HEK293 (cell line): ENCODE measurements around the gene ROBO1.

Source experiments
- CTCF ChIA-PET: fragments of 350-600 bp; formaldehyde crosslinking; extraction: SDS; loops from one replicate; lab custom pipeline; 2021; ENCODE audit warnings: antibody characterized with exemption; lab: Yijun Ruan, JAX
- POLR2A ChIA-PET: fragments of 300-600 bp; formaldehyde crosslinking; extraction: SDS; loops from one replicate; lab custom pipeline; 2020; ENCODE audit warnings: antibody characterized with exemption, inconsistent platforms; lab: Yijun Ruan, JAX
- H3K27ac ChIP-seq: fragments of 200-500 bp; sonication (Bioruptor generic); 2 replicates; pipeline ENCODE4 v1.5.1; 2014; ENCODE audit warnings: low read depth, low read length, control low read depth, inconsistent platforms; ENCODE audit errors: extremely low read depth
- H3K36me3 ChIP-seq, 2 experiments: fragments of 200-500 bp in 1 of 2; sonication (Bioruptor generic) in 1 of 2; 1 replicate in 1 of 2; 2 replicates in 1 of 2; pipeline ENCODE4 v1.5.1; 2014 to 2017; ENCODE audit warnings: inconsistent platforms in 2 of 2, low read length in 2 of 2; ENCODE audit not compliant: control insufficient read depth in 2 of 2, insufficient read depth in 1 of 2
- H3K4me1 ChIP-seq: fragments of 200-500 bp; sonication (Bioruptor generic); 2 replicates; pipeline ENCODE4 v1.5.1; 2014; ENCODE audit warnings: mild to moderate bottlenecking, low read length, inconsistent platforms; ENCODE audit not compliant: control insufficient read depth, insufficient read depth
- H3K4me3 ChIP-seq: 2 replicates; pipeline ENCODE4 v1.5.1; 2011; ENCODE audit warnings: low read depth, mild to moderate bottlenecking, control low read depth, low read length, moderate library complexity
- H3K9me3 ChIP-seq: fragments of 200-500 bp; sonication (Bioruptor generic); 2 replicates; pipeline ENCODE4 v1.5.1; 2014; ENCODE audit warnings: low read depth, low read length, inconsistent platforms; ENCODE audit not compliant: control insufficient read depth, insufficient read depth
- MYNN ChIP-seq: fragments of 450-650 bp; formaldehyde crosslinking; IDR thresholded peaks from 2 replicates; pipeline ENCODE4 v1.5.1; 2016; ENCODE audit warnings: missing biosample characterization, missing genetic modification characterization, borderline replicate concordance
- REPIN1 ChIP-seq: fragments of 450-650 bp; formaldehyde crosslinking; IDR thresholded peaks from 2 replicates; pipeline ENCODE4 v1.5.1; 2017; ENCODE audit warnings: missing biosample characterization, missing genetic modification characterization, low read depth
- TCF7L2 ChIP-seq: IDR thresholded peaks from 2 replicates; pipeline ENCODE4 v1.6.1; 2011; ENCODE audit warnings: low read depth, mild to moderate bottlenecking, inconsistent platforms, low read length, moderate library complexity, borderline replicate concordance
- YY2 ChIP-seq: fragments of 450-650 bp; formaldehyde crosslinking; IDR thresholded peaks from 2 replicates; pipeline ENCODE4 v1.5.1; 2016; ENCODE audit warnings: missing biosample characterization, missing genetic modification characterization
- ZBTB1 ChIP-seq: fragments of 450-650 bp; formaldehyde crosslinking; IDR thresholded peaks from 2 replicates; pipeline ENCODE4 v1.5.1; 2016; ENCODE audit warnings: missing biosample characterization, missing genetic modification characterization
- ZBTB7A ChIP-seq: fragments of 450-650 bp; formaldehyde crosslinking; IDR thresholded peaks from 2 replicates; pipeline ENCODE4 v1.5.1; 2016; ENCODE audit warnings: low read depth, missing biosample characterization, missing genetic modification characterization
- ZEB2 ChIP-seq: fragments of 450-650 bp; formaldehyde crosslinking; IDR thresholded peaks from 2 replicates; pipeline ENCODE4 v1.5.1; 2016; ENCODE audit warnings: missing biosample characterization, missing genetic modification characterization
- ZNF112 ChIP-seq: fragments of 450-650 bp; formaldehyde crosslinking; IDR thresholded peaks from 2 replicates; pipeline ENCODE4 v1.5.0; 2017; ENCODE audit warnings: missing biosample characterization, missing genetic modification characterization
- ZNF157 ChIP-seq: fragments of 450-650 bp; formaldehyde crosslinking; IDR thresholded peaks from 2 replicates; pipeline ENCODE4 v1.5.1; 2016; ENCODE audit warnings: missing biosample characterization, missing genetic modification characterization
- ZNF239 ChIP-seq: fragments of 450-650 bp; formaldehyde crosslinking; IDR thresholded peaks from 2 replicates; pipeline ENCODE4 v1.5.1; 2016; ENCODE audit warnings: missing biosample characterization, missing genetic modification characterization
- ZNF274 ChIP-seq, 2 experiments: fragments of 200-500 bp in 1 of 2; fragments of 450-650 bp in 1 of 2; sonication (Bioruptor generic) in 1 of 2; formaldehyde crosslinking in 1 of 2; IDR thresholded peaks; 2 replicates each; pipeline versions ENCODE4 v1.5.1 to v1.6.1; 2014 to 2016; ENCODE audit warnings: borderline replicate concordance in 1 of 2, inconsistent platforms in 1 of 2, low read length in 1 of 2, missing biosample characterization in 1 of 2, missing genetic modification characterization in 1 of 2
- ZNF341 ChIP-seq: fragments of 450-650 bp; formaldehyde crosslinking; IDR thresholded peaks from 2 replicates; pipeline ENCODE4; 2016; ENCODE audit warnings: low read depth, missing biosample characterization, missing genetic modification characterization
- ZNF362 ChIP-seq: fragments of 450-650 bp; formaldehyde crosslinking; IDR thresholded peaks from 2 replicates; pipeline ENCODE4 v1.5.1; 2016; ENCODE audit warnings: missing biosample characterization, missing genetic modification characterization
- ZNF521 ChIP-seq: fragments of 450-650 bp; formaldehyde crosslinking; IDR thresholded peaks from 2 replicates; pipeline ENCODE4 v1.5.1; 2017; ENCODE audit warnings: missing biosample characterization, mild to moderate bottlenecking, missing genetic modification characterization
- ZNF548 ChIP-seq: fragments of 450-650 bp; formaldehyde crosslinking; IDR thresholded peaks from 2 replicates; pipeline ENCODE4 v1.5.1; 2016; ENCODE audit warnings: missing biosample characterization, missing genetic modification characterization
- ZNF549 ChIP-seq: fragments of 450-650 bp; IDR thresholded peaks from 2 replicates; pipeline ENCODE4 v1.5.1; 2018; ENCODE audit warnings: missing biosample characterization, missing genetic modification characterization, mild to moderate bottlenecking, inconsistent platforms, moderate library complexity
- ZNF626 ChIP-seq: fragments of 450-650 bp; sonication (Bioruptor Pico); formaldehyde crosslinking; IDR thresholded peaks from 2 replicates; pipeline ENCODE4 v1.5.1; 2018; ENCODE audit warnings: missing biosample characterization, missing genetic modification characterization, inconsistent platforms
- ZNF639 ChIP-seq: fragments of 450-650 bp; formaldehyde crosslinking; IDR thresholded peaks from 2 replicates; pipeline ENCODE4 v1.5.1; 2016; ENCODE audit warnings: missing biosample characterization, missing genetic modification characterization
- ZNF785 ChIP-seq: fragments of 450-650 bp; formaldehyde crosslinking; IDR thresholded peaks from 2 replicates; pipeline ENCODE4 v1.5.1; 2016; ENCODE audit warnings: missing biosample characterization, missing genetic modification characterization
- ZNF830 ChIP-seq: fragments of 450-650 bp; IDR thresholded peaks from 2 replicates; pipeline ENCODE4 v1.5.0; 2018; ENCODE audit warnings: missing biosample characterization, missing genetic modification characterization, low read depth, mild to moderate bottlenecking, moderate library complexity
- ZNF837 ChIP-seq: fragments of 450-650 bp; formaldehyde crosslinking; IDR thresholded peaks from 2 replicates; pipeline ENCODE4 v1.5.1; 2016; ENCODE audit warnings: missing biosample characterization, missing genetic modification characterization
- ZSCAN18 ChIP-seq: fragments of 450-650 bp; formaldehyde crosslinking; IDR thresholded peaks from 2 replicates; pipeline ENCODE4 v1.5.1; 2016; ENCODE audit warnings: missing biosample characterization, missing genetic modification characterization

The ROBO1 gene

GRCh38 chr3:79423417-79423816 lies 344.4 kb downstream of the ROBO1 start:
- no peaks in the 10 kb centered on the region for H3K4me1 ChIP-seq
- no peak overlapping the region for H3K4me3 ChIP-seq
- POLR2A ChIA-PET: no interaction called here
- H3K36me3 ChIP-seq: no peaks in the 10 kb centered on the region
- TF ChIP-seq ZBTB1 (tag by site-specific recombination) (no peak), ZNF274 (IDR thresholded peaks at IDR 0.05; ENCODE audit: low read length) (no peak), ZNF274 (tag by site-specific recombination; IDR thresholded peaks at IDR 0.05; ENCODE audit: borderline replicate concordance) (no peak), YY2 (tag by site-specific recombination) (no peak), ZNF112 (tag by site-specific recombination) (no peak), MYNN (tag by site-specific recombination) (no peak), ZSCAN18 (no peak), ZNF341 (tag by site-specific recombination) (no peak)
- H3K9me3 ChIP-seq: no peaks in the 10 kb centered on the region
- CTCF ChIA-PET: no interaction called here
- H3K27ac ChIP-seq: no peak overlapping the region

- no peaks in the 10 kb centered on the region for H3K9me3 ChIP-seq
- no peaks in the 10 kb centered on the region for H3K36me3 ChIP-seq
- H3K4me1 ChIP-seq: no peaks in the 10 kb centered on the region
- H3K4me3 ChIP-seq: no peak overlapping the region
- ChIA-PET CTCF (interaction anchor here (0.8 kb wide), 1 partner anchor 335 kb away, joined by 4 read pairs; no protein-coding TSS in a partner anchor), POLR2A (no interaction called here)
- no peak overlapping the region for H3K27ac ChIP-seq
- TF ChIP-seq ZNF639 (tag by site-specific recombination): no peak
- no peak for TF ChIP-seq ZNF274 (IDR thresholded peaks at IDR 0.05; ENCODE audit: low read length)
- no peak for TF ChIP-seq ZNF274 (tag by site-specific recombination; IDR thresholded peaks at IDR 0.05; ENCODE audit: borderline replicate concordance)
- no peak for TF ChIP-seq ZNF521 (tag by site-specific recombination)
- TF ChIP-seq ZNF830: no peak
- TF ChIP-seq ZNF837: no peak
- no peak for TF ChIP-seq ZNF157 (tag by site-specific recombination)
- no peak for TF ChIP-seq TCF7L2
- TF ChIP-seq ZEB2 (tag by site-specific recombination): no peak
- TF ChIP-seq ZNF341 (tag by site-specific recombination): no peak
- no peak for TF ChIP-seq ZBTB7A (tag by site-specific recombination)
- no peak for TF ChIP-seq ZNF362
- TF ChIP-seq ZNF785 (tag by site-specific recombination): no peak
- no peak for TF ChIP-seq ZNF626 (tag by site-specific recombination)
- TF ChIP-seq ZNF548 (tag by site-specific recombination): no peak
- no peak for TF ChIP-seq ZNF239
- TF ChIP-seq REPIN1 (tag by site-specific recombination): no peak
- TF ChIP-seq ZNF549: no peak
- TF ChIP-seq, all 188 proteins: peak for 0
Measured at GRCh38 chr3:79421273-79421672, 346.5 kb downstream of the ROBO1 start.
